ENCODE measurements around the gene ABTB2. TPM values are rescaled to one million over a fixed set of nuclear protein-coding genes. Genes with fewer than 3 reads are reported as not detected.

ABTB2 gene
- total RNA-seq, 1 donor from 2014 or later, result 72.8 TPM

DNA sequence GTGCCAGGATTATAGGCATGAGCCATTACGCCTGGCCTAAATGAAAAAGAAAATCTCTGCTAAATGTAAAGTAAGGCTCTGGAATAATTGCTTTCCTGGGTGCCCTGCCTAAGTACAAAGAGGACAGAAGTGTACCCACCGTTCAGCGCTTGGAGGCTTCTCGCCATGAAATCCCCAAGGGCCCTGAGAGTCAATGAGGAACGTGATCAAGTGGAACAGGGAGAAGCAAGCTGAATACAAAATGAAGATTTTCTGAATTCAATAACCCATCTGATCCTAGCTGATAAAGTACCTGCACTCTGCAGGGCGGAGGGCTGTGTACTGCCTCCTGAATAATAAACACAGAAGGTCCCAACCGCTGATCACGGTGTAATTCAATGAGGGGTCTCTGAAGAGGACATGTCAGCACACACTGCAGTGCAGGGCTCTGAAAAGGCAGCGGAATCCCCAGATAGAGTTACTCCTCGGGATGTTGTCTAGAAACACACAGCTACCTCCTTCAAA is 97.7 kb downstream of the ABTB2 start:
- H3K27ac Mint-ChIP-seq (ENCODE audit: unreplicated experiment), result no peak overlapping the region

DNA sequence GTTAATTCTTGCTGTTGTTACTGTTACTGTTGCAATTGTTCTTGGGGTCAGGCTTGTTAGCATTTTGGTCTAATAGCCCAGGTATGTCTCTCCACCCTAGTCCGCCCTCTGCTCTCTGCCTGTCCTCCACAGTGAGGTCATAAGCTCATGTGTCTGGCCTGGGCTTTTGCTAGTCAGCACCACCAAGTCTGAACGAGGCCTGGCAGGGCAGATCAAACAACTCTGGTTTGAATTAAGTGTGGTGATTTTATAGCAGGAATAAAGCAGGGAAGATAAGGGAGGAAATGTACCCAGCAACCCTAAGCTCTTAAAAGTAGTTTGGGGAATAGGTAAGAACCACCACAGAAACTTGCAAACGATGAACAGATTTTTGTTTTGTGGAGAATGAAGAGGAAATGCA is 98.7 kb downstream of the ABTB2 start:
- DNase-seq (ENCODE audit: low spot score), result no peak
- Mint-ChIP-seq H3K27me3 (ENCODE audit: unreplicated experiment) (peaks cover 3% of the 10 kb centered on the region), H3K4me3 (ENCODE audit: unreplicated experiment) (no peak overlapping the region), H3K9me3 (ENCODE audit: unreplicated experiment) (no peaks in the 10 kb centered on the region), H3K27ac (ENCODE audit: unreplicated experiment) (no peak overlapping the region), H3K36me3 (ENCODE audit: low read depth, unreplicated experiment) (no peaks in the 10 kb centered on the region), H3K4me1 (ENCODE audit: unreplicated experiment) (peaks cover 12% of the 10 kb centered on the region)
- TF ChIP-seq CTCF (IDR thresholded peaks at IDR 0.05; ENCODE audit: unreplicated experiment), result no peak

More for the DNA sequence above, 97.7 kb downstream of the ABTB2 start:
- Mint-ChIP-seq H3K36me3 (ENCODE audit: low read depth, unreplicated experiment) (no peaks in the 10 kb centered on the region), H3K4me3 (ENCODE audit: unreplicated experiment) (no peak overlapping the region), H3K9me3 (ENCODE audit: unreplicated experiment) (no peaks in the 10 kb centered on the region), H3K4me1 (ENCODE audit: unreplicated experiment) (peaks cover 11% of the 10 kb centered on the region), H3K27me3 (ENCODE audit: unreplicated experiment) (peaks cover 3% of the 10 kb centered on the region)
- TF ChIP-seq CTCF (IDR thresholded peaks at IDR 0.05; ENCODE audit: unreplicated experiment), result no peak
- DNase-seq (ENCODE audit: low spot score), result no peak

DNA sequence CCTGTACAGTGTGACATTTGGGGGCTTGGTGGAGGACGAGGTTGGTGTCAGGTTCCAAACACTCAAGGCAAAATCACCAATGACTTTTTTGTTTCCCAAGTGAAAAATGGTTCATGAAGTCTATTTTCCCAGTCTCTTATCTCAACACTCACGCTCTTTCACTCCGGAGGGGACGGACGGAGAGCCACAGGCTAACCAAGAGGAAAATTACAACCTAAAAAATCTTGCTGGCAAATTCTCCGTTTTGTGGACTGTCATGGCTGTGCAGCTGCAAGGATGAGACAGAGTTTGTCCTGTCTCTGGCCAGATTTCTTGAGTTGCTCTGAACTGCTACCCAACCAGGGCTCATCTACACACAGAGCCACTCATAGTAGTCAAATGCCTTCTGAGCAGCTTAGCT is 101.2 kb downstream of the ABTB2 start:
- H3K27me3 Mint-ChIP-seq (ENCODE audit: unreplicated experiment), result peaks cover 7% of the 10 kb centered on the region
- H3K4me3 Mint-ChIP-seq (ENCODE audit: unreplicated experiment), result no peak overlapping the region
- H3K36me3 Mint-ChIP-seq (ENCODE audit: low read depth, unreplicated experiment), result no peaks in the 10 kb centered on the region
- no peak for DNase-seq (ENCODE audit: low spot score)
- no peak overlapping the region for H3K27ac Mint-ChIP-seq (ENCODE audit: unreplicated experiment)
- H3K9me3 Mint-ChIP-seq (ENCODE audit: unreplicated experiment), result no peaks in the 10 kb centered on the region
- H3K4me1 Mint-ChIP-seq (ENCODE audit: unreplicated experiment), result peaks cover 21% of the 10 kb centered on the region
- TF ChIP-seq CTCF (IDR thresholded peaks at IDR 0.05; ENCODE audit: unreplicated experiment), result no peak

DNA sequence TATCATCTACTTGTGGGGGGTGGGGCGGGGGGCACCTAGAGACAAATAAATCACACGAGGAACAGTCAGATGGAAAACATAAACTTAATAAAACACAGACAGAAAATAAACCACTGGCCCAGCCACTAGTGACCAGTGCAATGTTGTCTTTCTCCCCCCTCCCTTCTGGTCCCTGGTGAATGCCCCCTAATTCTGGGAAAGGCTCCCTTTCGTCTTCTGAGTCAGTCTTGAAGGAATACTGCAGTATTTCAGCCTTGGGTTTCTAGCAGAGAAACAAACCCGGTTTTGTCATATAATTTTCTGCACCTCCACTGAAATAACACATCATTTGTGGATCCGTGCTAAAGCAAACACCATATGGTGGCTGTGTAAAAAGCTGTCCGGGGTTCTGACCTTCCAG is 101.7 kb downstream of the ABTB2 start:
- Mint-ChIP-seq H3K4me1 (ENCODE audit: unreplicated experiment) (peaks cover 24% of the 10 kb centered on the region), H3K9me3 (ENCODE audit: unreplicated experiment) (no peaks in the 10 kb centered on the region), H3K4me3 (ENCODE audit: unreplicated experiment) (no peak overlapping the region), H3K27me3 (ENCODE audit: unreplicated experiment) (peaks cover 10% of the 10 kb centered on the region), H3K36me3 (ENCODE audit: low read depth, unreplicated experiment) (no peaks in the 10 kb centered on the region), H3K27ac (ENCODE audit: unreplicated experiment) (no peak overlapping the region)
- DNase-seq (ENCODE audit: low spot score), result no peak
- TF ChIP-seq CTCF (IDR thresholded peaks at IDR 0.05; ENCODE audit: unreplicated experiment), result no peak

- no peak for DNase-seq (ENCODE audit: low spot score)
- Mint-ChIP-seq H3K27ac (ENCODE audit: unreplicated experiment) (no peak overlapping the region), H3K4me3 (ENCODE audit: unreplicated experiment) (no peak overlapping the region), H3K4me1 (ENCODE audit: unreplicated experiment) (peaks cover 27% of the 10 kb centered on the region), H3K27me3 (ENCODE audit: unreplicated experiment) (peaks cover 11% of the 10 kb centered on the region), H3K36me3 (ENCODE audit: low read depth, unreplicated experiment) (no peaks in the 10 kb centered on the region), H3K9me3 (ENCODE audit: unreplicated experiment) (no peaks in the 10 kb centered on the region)
- no peak for TF ChIP-seq CTCF (IDR thresholded peaks at IDR 0.05; ENCODE audit: unreplicated experiment)
These were observed 102.7 kb downstream of the ABTB2 start for GRCh38 chr11:34255101-34255500.
